DMS 273 treated with DMSO at 0.1 percent for 48 hours (cell line): ENCODE data around the gene TADA1.
"Not testable (repeated sequence)": the region's sequence is repeated elsewhere in the genome, so short reads cannot be mapped to it uniquely, and the experiment has no call there.

Experiments
- DNase-seq: peaks from one replicate; lab custom pipeline; 2025; lab: John Stamatoyannopoulos, UW

TADA1 gene

GRCh38 chr1:166895766-166896165 lies 19.7 kb upstream of the TADA1 start:
- no peak for DNase-seq

GRCh38 chr1:166889776-166890175 lies 13.7 kb upstream of the TADA1 start:
- DNase-seq = no peak

- no peak for DNase-seq
These were observed 12.5 kb upstream of the TADA1 start for GRCh38 chr1:166888373-166889111.

- DNase-seq = no peak
These were observed 8.9 kb upstream of the TADA1 start for GRCh38 chr1:166884971-166885370.

GRCh38 chr1:166884040-166884642 lies 8.1 kb upstream of the TADA1 start:
- no peak for DNase-seq

GRCh38 chr1:166882893-166883292 lies 6.8 kb upstream of the TADA1 start:
- DNase-seq = no peak

- not testable (repeated sequence) for DNase-seq
These were observed 2.3 kb upstream of the TADA1 start for GRCh38 chr1:166878173-166878917.

- no peak for DNase-seq
These were observed 425 bp upstream of the TADA1 start for GRCh38 chr1:166876540-166876838.

- no peak for DNase-seq
These were observed 746 bp downstream of the TADA1 start for GRCh38 chr1:166875302-166875733.

- DNase-seq = no peak
These were observed 1.6 kb downstream of the TADA1 start for GRCh38 chr1:166874464-166874863.

- no peak for DNase-seq
These were observed 5.5 kb downstream of the TADA1 start for GRCh38 chr1:166870584-166870983.

- no peak for DNase-seq
These were observed 6.6 kb downstream of the TADA1 start for GRCh38 chr1:166869318-166870099.

GRCh38 chr1:166868639-166869038 lies 7.4 kb downstream of the TADA1 start:
- no peak for DNase-seq

- DNase-seq = no peak
These were observed 10.1 kb downstream of the TADA1 start for GRCh38 chr1:166865926-166866325.

- no peak for DNase-seq
These were observed 16.5 kb downstream of the TADA1 start for GRCh38 chr1:166859597-166859996.

GRCh38 chr1:166858726-166859419 lies 17.2 kb downstream of the TADA1 start:
- no peak for DNase-seq

GRCh38 chr1:166857995-166858394 lies 18.1 kb downstream of the TADA1 start:
- no peak for DNase-seq

GRCh38 chr1:166855558-166855957 lies 20.5 kb downstream of the TADA1 start:
- no peak for DNase-seq

- no peak for DNase-seq
These were observed 23.1 kb downstream of the TADA1 start for GRCh38 chr1:166852918-166853317.

- DNase-seq = no peak
These were observed 26.9 kb downstream of the TADA1 start for GRCh38 chr1:166849135-166849534.

GRCh38 chr1:166848193-166848592 lies 27.9 kb downstream of the TADA1 start:
- DNase-seq = no peak

GRCh38 chr1:166844791-166845190 lies 31.3 kb downstream of the TADA1 start:
- DNase-seq = no peak
